K562 (cell line): ENCODE measurements around the gene LRMDA. TPM values are rescaled to one million over a fixed set of nuclear protein-coding genes. Genes with fewer than 3 reads are reported as not detected.
A peak's percentile ranks its signal among the peaks of the same experiment; 100 is the strongest.

Experiments
- ATAC-seq: fragments of 200-7000 bp; cut with Tn5 transposase; 3 replicates; pipeline ENCODE4 v1.9.1; 2020; ENCODE audit warnings: moderate library complexity
- BruUV-seq: library from RNA; stranded (reverse); fragments of 400-500 nt; replicated peaks from 2 replicates; lab custom pipeline; 2021; lab: Mats Ljungman, UMichigan
- CTCF ChIA-PET: fragments of 300-600 bp; formaldehyde crosslinking; extraction: SDS; loops from one replicate; lab custom pipeline; 2021; ENCODE audit warnings: low intra/inter-chr PET ratio; lab: Yijun Ruan, JAX
- POLR2A ChIA-PET: fragments of 300-600, 350-650 bp; sonication (Branson Sonifier 250); formaldehyde crosslinking; extraction: SDS; loops from one replicate; lab custom pipeline; 2021; ENCODE audit warnings: antibody characterized with exemption, inconsistent platforms; lab: Yijun Ruan, JAX
- DNase-seq, 4 experiments: peaks; one replicate each; pipeline versions ENCODE4 v3.0.0 to v3.0.0-alpha.2; 2011 to 2018; ENCODE audit warnings: low spot score in 3 of 4, mixed read lengths in 3 of 4; ENCODE audit errors: extremely low read depth in 1 of 4
- FAIRE-seq: peaks from 2 replicates; lab custom pipeline; 2011; peaks lifted over from hg19 to GRCh38; lab: Jason Lieb, UNC
- H2AFZ ChIP-seq: 2 replicates; pipeline ENCODE4 v1.6.0; 2011; ENCODE audit warnings: low read depth, low read length, control low read depth, inconsistent platforms
- H3K27ac ChIP-seq: fragments of 200-600 bp; 3 replicates; pipeline ENCODE4 v1.8.0; 2011; ENCODE audit warnings: low read depth, mild to moderate bottlenecking, control low read depth, inconsistent platforms, low read length, moderate library complexity, mixed read lengths; ENCODE audit errors: extremely low read depth
- H3K27me3 ChIP-seq, 2 experiments: fragments of 300-600 bp in 1 of 2; 2 replicates in 1 of 2; 3 replicates in 1 of 2; pipeline versions ENCODE4 v1.6.0 to v1.8.0; 2011; ENCODE audit warnings: inconsistent platforms in 2 of 2, low read length in 2 of 2, mild to moderate bottlenecking in 1 of 2, mixed read lengths in 1 of 2, moderate library complexity in 1 of 2; ENCODE audit not compliant: control insufficient read depth in 2 of 2, insufficient read depth in 2 of 2
- H3K36me3 ChIP-seq: fragments of 300-600 bp; 3 replicates; pipeline ENCODE4 v1.8.0; 2011; ENCODE audit warnings: mild to moderate bottlenecking, low read length, inconsistent platforms; ENCODE audit not compliant: control insufficient read depth, insufficient read depth
- H3K4me1 ChIP-seq, 2 experiments: fragments of 200-600 bp in 1 of 2; replicated peaks in 1 of 2; 2 replicates in 1 of 2; 3 replicates in 1 of 2; pipeline versions ENCODE4 v1.5.1 to v1.8.0; 2011; ENCODE audit warnings: inconsistent platforms in 2 of 2, low read length in 2 of 2, mild to moderate bottlenecking in 1 of 2, mixed read lengths in 1 of 2, moderate library complexity in 1 of 2; ENCODE audit not compliant: control insufficient read depth in 2 of 2, insufficient read depth in 2 of 2
- H3K4me2 ChIP-seq: 2 replicates; pipeline ENCODE4 v1.6.1; 2011; ENCODE audit warnings: low read length, control low read depth, inconsistent platforms, mixed read lengths; ENCODE audit not compliant: insufficient read depth
- H3K4me3 ChIP-seq: fragments of 200-600 bp; sonication (generic), shearing (Covaris generic); 2 replicates; pipeline ENCODE4 v1.5.1; 2016; ENCODE audit warnings: control low read depth, inconsistent platforms
- H3K79me2 ChIP-seq: fragments of 200-600 bp; 3 replicates; pipeline ENCODE4 v1.8.0; 2011; ENCODE audit warnings: low read length, inconsistent platforms; ENCODE audit not compliant: control insufficient read depth, insufficient read depth
- H3K9ac ChIP-seq, 2 experiments: 2 replicates each; pipeline versions ENCODE4 v1.6.0 to v1.6.1; 2011; ENCODE audit warnings: low read depth in 2 of 2, low read length in 2 of 2, control low read depth in 1 of 2, inconsistent platforms in 1 of 2, mild to moderate bottlenecking in 1 of 2, mixed read lengths in 1 of 2; ENCODE audit not compliant: insufficient read depth in 1 of 2
- H3K9me1 ChIP-seq: one replicate; pipeline ENCODE4 v1.6.0; 2011; ENCODE audit warnings: inconsistent platforms, mild to moderate bottlenecking, low read length, moderate library complexity; ENCODE audit not compliant: control insufficient read depth, insufficient read depth
- H3K9me3 ChIP-seq: replicated peaks from 2 replicates; pipeline ENCODE4 v1.5.1; 2011; ENCODE audit warnings: low read depth, low read length, inconsistent platforms; ENCODE audit not compliant: control insufficient read depth, insufficient read depth
- H4K20me1 ChIP-seq: replicated peaks from 2 replicates; pipeline ENCODE4 v1.6.1; 2011; ENCODE audit warnings: low read length, inconsistent platforms, mixed read lengths; ENCODE audit not compliant: control insufficient read depth, insufficient read depth
- ATF1 ChIP-seq, 2 experiments: fragments of 450-650 bp in 1 of 2; IDR thresholded peaks; 2 replicates each; pipeline ENCODE4 v1.6.1; 2016; ENCODE audit warnings: missing compliant biosample characterization in 1 of 2, missing genetic modification characterization in 1 of 2
- CBFA2T3 ChIP-seq: fragments of 450-650 bp; IDR thresholded peaks from 2 replicates; pipeline ENCODE4 v1.6.1; 2017
- FOXA3 ChIP-seq, 2 experiments: fragments of 450-650 bp in 1 of 2; sonication (generic) in 1 of 2; formaldehyde crosslinking; IDR thresholded peaks in 1 of 2; conservative IDR thresholded peaks in 1 of 2; 2 replicates each; pipeline versions ENCODE4 v1.4.0 to v1.8.0; 2020 to 2022; ENCODE audit warnings: mild to moderate bottlenecking in 2 of 2, missing genetic modification reagents in 1 of 2
- KDM5B ChIP-seq: fragments of 200-600 bp; sonication (generic); IDR thresholded peaks from 2 replicates; pipeline ENCODE4 v1.6.1; 2012; ENCODE audit warnings: low read depth, mild to moderate bottlenecking, moderate library complexity, low read length, control low read depth, inconsistent platforms; ENCODE audit not compliant: insufficient replicate concordance
- TARDBP ChIP-seq: fragments of 450-650 bp; IDR thresholded peaks from 2 replicates; pipeline ENCODE4 v1.6.1; 2016
- TBP ChIP-seq: optimal IDR thresholded peaks from 2 replicates; pipeline ENCODE3; 2011; ENCODE audit warnings: low read depth, low read length, improper control_type of control experiment
- WGBS: fragments of 100-300 bp; shearing (Covaris generic); methylation state at CpG from one replicate; pipeline ENCODE4 v1.1.6; 2016; ENCODE audit warnings: low coverage, mixed read lengths; ENCODE audit not compliant: insufficient coverage; ENCODE audit errors: missing lambda C conversion rate; 5-methylcytosine and 5-hydroxymethylcytosine counted together
- in situ Hi-C: fragments of 300-500 bp; cut with MboI; formaldehyde crosslinking; loops from 4 replicates; pipeline ENCODE4 v1.15.0; 2018; ENCODE audit warnings: inconsistent platforms, mixed read lengths
- intact Hi-C: fragments of 100-400 bp; cut with micrococcal nuclease; formaldehyde crosslinking; loops from 2 replicates; pipeline ENCODE4 v1.14.2; 2022
- polyA plus RNA-seq, 8 experiments: library from polyadenylated mRNA; depleted of rRNA in 4 of 8; stranded (reverse) in 5 of 8; unstranded in 3 of 8; fragments of >200 nt; fragmentation: Nextera tagmentation in 2 of 8; fragmentation: Illumina TruSeq in 1 of 8; extraction: Ambion mirVana in 2 of 8; extraction: Trizol in 1 of 8; gene quantifications; 2 replicates each; pipeline versions ENCODE4 v1.2.1 to v1.2.3, GENCODE V29; 2011 to 2014; ENCODE audit warnings: inconsistent platforms in 1 of 8, missing spikeins in 1 of 8
- total RNA-seq, 7 experiments: library from RNA; depleted of rRNA in 6 of 7; stranded (reverse); fragments of >200 nt in 6 of 7; fragmentation: Illumina TruSeq in 2 of 7; extraction: Trizol in 2 of 7; gene quantifications; 2 replicates each; pipeline versions ENCODE4 v1.2.1 to v1.2.3, GENCODE V29; 2011 to 2021; ENCODE audit warnings: low replicate concordance in 1 of 7

The LRMDA gene
- total and polyA plus RNA-seq, 9 of the 15 experiments (the other 6 are each of a cell fraction or from before 2014, with no cell fraction given): 0.25 TPM; not detected in 8

GRCh38 chr10:75733135-75733890 is 301.9 kb downstream of the LRMDA start:
- BruUV-seq: no TSS peak
- Histone ChIP-seq H3K9me3 (no peaks in the 10 kb centered on the region), H3K4me2 (no peak overlapping the region), H3K9ac (no peak overlapping the region), H3K9me1 (no peaks in the 10 kb centered on the region), H3K4me3 (no peak overlapping the region), H3K36me3 (no peaks in the 10 kb centered on the region), H2AFZ (no peak overlapping the region), H3K27me3 (peaks cover 2 to 11% of the 10 kb centered on the region in 2 experiments; a peak in 3 of 5 replicates), H3K27ac (no peak overlapping the region), H3K79me2 (no peaks in the 10 kb centered on the region), H4K20me1 (no peaks in the 10 kb centered on the region), H3K4me1 (no peaks in the 10 kb centered on the region)
- FAIRE-seq: no peak
- intact Hi-C loops (no loop called here), in situ Hi-C loops (no loop called here)
- POLR2A ChIA-PET: interaction anchor here (0.8 kb wide), 1 partner anchor 1210 kb away, joined by 3 read pairs; no protein-coding TSS in a partner anchor
- ATAC-seq: no peak
- no peak for DNase-seq
- TF ChIP-seq KDM5B (no peak), TARDBP (no peak), CBFA2T3 (no peak), TBP (no peak), FOXA3 (CRISPR knock-in tag; conservative IDR thresholded peaks at IDR 0.05 in 1 of 2, IDR thresholded peaks at IDR 0.05 in 1 of 2) (peak in 1 of 2 experiments; percentile 84; a peak in 2 of 4 replicates), ATF1 (CRISPR knock-in tag; IDR thresholded peaks at IDR 0.05) (no peak), ATF1 (tag; IDR thresholded peaks at IDR 0.05) (no peak)
- WGBS: 0% methylated on average over 2 of the region's 2 CpGs
- CTCF ChIA-PET: no interaction called here
